H1 (cell line): Measurements from ENCODE around the gene MCM9. TPM values are rescaled to one million over a fixed set of nuclear protein-coding genes. Genes with fewer than 3 reads are reported as not detected.

Experiments
- GABPA ChIP-seq: IDR thresholded peaks from 2 replicates; pipeline ENCODE4 v1.6.1; 2011; ENCODE audit warnings: mild to moderate bottlenecking, low read length, moderate library complexity, borderline replicate concordance; ENCODE audit not compliant: insufficient read depth
- KDM5A ChIP-seq: fragments of 200-600 bp; IDR thresholded peaks from 2 replicates; pipeline ENCODE4 v1.7.1; 2012; ENCODE audit warnings: mild to moderate bottlenecking, low read length, inconsistent platforms, mixed read lengths
- polyA plus RNA-seq, 7 experiments: library from polyadenylated mRNA; depleted of rRNA in 3 of 7; stranded (reverse) in 5 of 7; unstranded in 2 of 7; fragments of >200 nt in 5 of 7; fragments of 200-250 nt in 2 of 7; gene quantifications; 1 replicate in 5 of 7; 2 replicates in 1 of 7; 4 replicates in 1 of 7; pipeline versions ENCODE4 v1.2.1 to v1.2.3, GENCODE V29; 2011 to 2013; ENCODE audit warnings: missing spikeins in 2 of 7, mixed read lengths in 2 of 7
- total RNA-seq: library from RNA; stranded (reverse); fragmentation: NEBNext Ultra II Directional; extraction: Animal tissue kit (Norgen Biotek cat#: 25700); gene quantifications from 2 replicates; pipeline ENCODE4 v1.2.1, GENCODE V29; 2021

The MCM9 gene
- total and polyA plus RNA-seq, 2 of the 8 experiments (the other 6 are each of a cell fraction or from before 2014, with no cell fraction given), result 3.7 to 11.4 TPM

- TF ChIP-seq KDM5A (no peak), GABPA (no peak)
Measured at GRCh38 chr6:118774581-118774980, 160.4 kb downstream of the MCM9 start (continued).
